H1 (cell line): Measurements from ENCODE around the gene NFAM1. TPM values are rescaled to one million over a fixed set of nuclear protein-coding genes. Genes with fewer than 3 reads are reported as not detected.

Experiments
- NRF1 ChIP-seq: IDR thresholded peaks from 2 replicates; pipeline ENCODE4 v1.6.1; 2011; ENCODE audit warnings: mild to moderate bottlenecking, low read depth, low read length, improper control_type of control experiment
- polyA plus RNA-seq, 7 experiments: library from polyadenylated mRNA; depleted of rRNA in 3 of 7; stranded (reverse) in 5 of 7; unstranded in 2 of 7; fragments of >200 nt in 5 of 7; fragments of 200-250 nt in 2 of 7; gene quantifications; 1 replicate in 5 of 7; 2 replicates in 1 of 7; 4 replicates in 1 of 7; pipeline versions ENCODE4 v1.2.1 to v1.2.3, GENCODE V29; 2011 to 2013; ENCODE audit warnings: missing spikeins in 2 of 7, mixed read lengths in 2 of 7
- total RNA-seq: library from RNA; stranded (reverse); fragmentation: NEBNext Ultra II Directional; extraction: Animal tissue kit (Norgen Biotek cat#: 25700); gene quantifications from 2 replicates; pipeline ENCODE4 v1.2.1, GENCODE V29; 2021

Gene NFAM1
- total and polyA plus RNA-seq, 2 of the 8 experiments (the other 6 are each of a cell fraction or from before 2014, with no cell fraction given) = 0.62 to 0.73 TPM

DNA sequence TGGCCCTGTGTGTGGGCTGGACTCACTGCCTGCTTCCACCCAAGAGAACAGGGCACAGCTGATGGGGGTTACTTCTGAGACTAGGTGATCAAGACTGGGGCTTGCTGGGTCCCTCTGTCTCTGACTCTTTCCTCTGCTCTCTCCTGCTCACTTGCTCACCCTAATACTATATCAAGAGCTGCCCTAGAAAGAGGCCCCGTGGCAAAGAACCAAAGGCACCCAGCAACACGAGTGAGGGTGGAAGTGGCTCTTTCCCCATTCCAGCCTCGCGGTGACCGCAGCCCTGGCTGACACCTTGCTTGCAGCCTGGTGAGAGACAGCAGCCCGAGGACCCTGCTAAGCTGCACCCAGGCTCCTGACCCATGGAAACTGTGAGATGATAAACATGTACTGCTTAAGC lies 20.7 kb upstream of the NFAM1 start (continued):
- no peak for TF ChIP-seq NRF1
